PC-9 (cell line): ENCODE data around the gene GNAL. TPM values are rescaled to one million over a fixed set of nuclear protein-coding genes. Genes with fewer than 3 reads are reported as not detected.

Source experiments
- BruUV-seq: library from RNA; stranded (reverse); fragments of 400-500 nt; replicated peaks from 2 replicates; lab custom pipeline; 2021; lab: Mats Ljungman, UMichigan
- CTCF ChIA-PET: fragments of 300-600 bp; sonication (Branson Sonifier 250); formaldehyde crosslinking; loops from one replicate; lab custom pipeline; 2022; ENCODE audit warnings: antibody characterized with exemption; lab: Charles Lee
- POLR2A ChIA-PET: fragments of 300-600 bp; sonication (Branson Sonifier 250); formaldehyde crosslinking; loops from one replicate; lab custom pipeline; 2022; ENCODE audit warnings: antibody characterized with exemption; ENCODE audit not compliant: unreplicated experiment; lab: Charles Lee
- DNase-seq, 2 experiments: peaks; one replicate each; pipeline versions ENCODE4 v3.0.0 to v3.0.0-alpha.2; 2015 to 2022; ENCODE audit warnings: mixed read lengths in 1 of 2
- H2AFZ ChIP-seq: fragments of 200-600 bp; sonication (generic); 2 replicates; pipeline ENCODE4 v1.8.1; 2017; ENCODE audit warnings: antibody characterized with exemption
- H3F3A ChIP-seq: fragments of 200-600 bp; sonication (generic); 2 replicates; pipeline ENCODE4 v1.8.1; 2017; ENCODE audit warnings: antibody characterized with exemption, mild to moderate bottlenecking, low read depth; ENCODE audit not compliant: insufficient read depth
- H3K27ac ChIP-seq: fragments of 200-600 bp; sonication (generic); 2 replicates; pipeline ENCODE4 v1.6.1; 2016; ENCODE audit warnings: mixed run types
- H3K27me3 ChIP-seq: fragments of 200-600 bp; sonication (generic); 2 replicates; pipeline ENCODE4 v1.6.1; 2016; ENCODE audit warnings: low read depth, mixed run types; ENCODE audit not compliant: insufficient read depth
- H3K36me3 ChIP-seq: fragments of 200-600 bp; sonication (generic); 2 replicates; pipeline ENCODE4 v1.6.1; 2016; ENCODE audit warnings: low read depth, mixed run types
- H3K4me1 ChIP-seq: fragments of 200-600 bp; sonication (generic); replicated peaks from 2 replicates; pipeline ENCODE4 v1.6.1; 2016; ENCODE audit warnings: mixed run types; ENCODE audit not compliant: insufficient read depth
- H3K4me2 ChIP-seq: fragments of 200-600 bp; sonication (generic); 2 replicates; pipeline ENCODE4 v1.6.1; 2017; ENCODE audit warnings: mixed run types
- H3K4me3 ChIP-seq: fragments of 200-600 bp; sonication (generic); 2 replicates; pipeline ENCODE4 v1.6.1; 2016; ENCODE audit warnings: mixed run types
- H3K79me2 ChIP-seq: fragments of 200-600 bp; sonication (generic); 2 replicates; pipeline ENCODE4 v1.6.1; 2017; ENCODE audit warnings: low read depth, mixed run types
- H3K9me2 ChIP-seq: fragments of 200-600 bp; sonication (generic); 2 replicates; pipeline ENCODE4 v1.8.1; 2017; ENCODE audit warnings: mild to moderate bottlenecking; ENCODE audit not compliant: insufficient read depth
- H3K9me3 ChIP-seq: fragments of 200-600 bp; sonication (generic); 2 replicates; pipeline ENCODE4 v1.8.1; 2016; ENCODE audit warnings: low read depth; ENCODE audit not compliant: insufficient read depth
- H4K20me1 ChIP-seq: fragments of 200-600 bp; sonication (generic); 2 replicates; pipeline ENCODE4 v1.8.1; 2017; ENCODE audit not compliant: insufficient read depth
- CTCF ChIP-seq: fragments of 200-600 bp; sonication (generic); conservative IDR thresholded peaks from 2 replicates; pipeline ENCODE4 v1.6.1; 2017; ENCODE audit warnings: mixed run types, antibody characterized with exemption, mild to moderate bottlenecking, moderate library complexity
- EZH2 ChIP-seq: fragments of 200-600 bp; sonication (generic); IDR thresholded peaks from 2 replicates; pipeline ENCODE4 v1.8.0; 2017; ENCODE audit warnings: antibody characterized with exemption, low read depth
- intact Hi-C: fragments of 100-400 bp; cut with micrococcal nuclease; formaldehyde crosslinking; loops from one replicate; pipeline ENCODE4 v1.10.0; 2022; ENCODE audit not compliant: unreplicated experiment
- total RNA-seq: library from RNA; stranded (reverse); gene quantifications from 2 replicates; pipeline ENCODE4 v1.2.3, GENCODE V29; 2021

GNAL gene
- total RNA-seq, 1 experiment from 2014 or later, result 3.3 TPM

DNA sequence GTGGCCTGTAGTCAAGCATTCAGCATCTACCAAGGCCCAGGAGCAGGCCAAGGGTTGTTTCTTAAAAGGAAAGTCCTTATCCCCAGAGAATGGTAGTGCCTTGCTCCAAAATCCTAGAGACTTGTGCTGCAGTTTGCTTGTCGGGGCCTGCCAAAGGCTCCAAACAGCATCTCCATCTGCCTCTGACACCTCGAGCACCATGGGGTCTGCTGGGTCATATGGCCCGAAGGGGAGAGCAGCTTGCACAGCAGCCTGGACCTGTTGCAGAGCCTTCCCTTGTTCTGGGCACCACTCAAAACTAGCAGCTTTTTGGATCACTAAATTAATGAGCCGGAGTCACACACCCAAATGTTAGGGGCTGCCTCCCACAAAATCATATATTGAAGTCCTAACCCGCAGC lies 35.7 kb downstream of the GNAL start:
- Histone ChIP-seq H3K9me3 (no peaks in the 10 kb centered on the region), H3K4me1 (no peaks in the 10 kb centered on the region), H3K4me3 (no peak overlapping the region), H3K79me2 (no peaks in the 10 kb centered on the region), H3K27ac (no peak overlapping the region), H3K4me2 (no peak overlapping the region), H3F3A (no peaks in the 10 kb centered on the region), H3K9me2 (no peaks in the 10 kb centered on the region), H3K36me3 (no peaks in the 10 kb centered on the region), H2AFZ (no peak overlapping the region), H3K27me3 (peaks cover 28% of the 10 kb centered on the region; the same call in 1 of the 2 replicates), H4K20me1 (no peaks in the 10 kb centered on the region)
- TF ChIP-seq CTCF (no peak), EZH2 (no peak)
- ChIA-PET POLR2A (no interaction called here), CTCF (interaction anchor here (0.6 kb wide), 1 partner anchor 938 kb away, joined by 6 read pairs; no protein-coding TSS in a partner anchor)
- DNase-seq, result no peak
- BruUV-seq, result no TSS peak
- intact Hi-C loops, result no loop called here

DNA sequence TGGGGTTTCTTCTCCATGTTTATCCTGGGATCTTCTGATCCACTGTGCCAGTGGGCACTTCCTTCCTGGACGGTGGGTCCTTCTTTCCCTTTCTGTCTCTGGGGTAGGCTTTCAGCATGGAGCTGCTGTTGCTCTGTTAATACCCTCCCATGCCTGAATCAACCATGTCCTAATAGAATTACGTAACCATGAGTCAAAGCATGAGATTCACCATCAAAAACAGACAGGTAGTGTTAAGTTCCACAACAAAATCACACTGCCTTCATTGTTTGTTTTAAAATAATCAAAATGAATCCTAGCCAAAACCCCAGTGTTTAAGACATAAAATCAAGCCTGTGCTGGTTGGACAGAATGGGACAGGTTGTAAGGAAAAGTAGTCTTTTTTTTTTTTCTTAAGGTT lies 37.5 kb downstream of the GNAL start:
- Histone ChIP-seq H3K27ac (no peak overlapping the region), H3K4me2 (no peak overlapping the region), H3K79me2 (no peaks in the 10 kb centered on the region), H2AFZ (no peak overlapping the region), H3K27me3 (peaks cover 16% of the 10 kb centered on the region; the same call in 1 of the 2 replicates), H4K20me1 (no peaks in the 10 kb centered on the region), H3K36me3 (no peaks in the 10 kb centered on the region), H3K4me3 (no peak overlapping the region), H3K4me1 (no peaks in the 10 kb centered on the region), H3K9me3 (no peaks in the 10 kb centered on the region), H3K9me2 (no peaks in the 10 kb centered on the region), H3F3A (no peaks in the 10 kb centered on the region)
- DNase-seq, result no peak
- ChIA-PET CTCF (interaction anchor here (0.8 kb wide), 1 partner anchor 18 kb away, joined by 5 read pairs; no protein-coding TSS in a partner anchor), POLR2A (no interaction called here)
- intact Hi-C loops, result no loop called here
- BruUV-seq, result no TSS peak
- TF ChIP-seq CTCF, result no peak
- no peak for TF ChIP-seq EZH2

DNA sequence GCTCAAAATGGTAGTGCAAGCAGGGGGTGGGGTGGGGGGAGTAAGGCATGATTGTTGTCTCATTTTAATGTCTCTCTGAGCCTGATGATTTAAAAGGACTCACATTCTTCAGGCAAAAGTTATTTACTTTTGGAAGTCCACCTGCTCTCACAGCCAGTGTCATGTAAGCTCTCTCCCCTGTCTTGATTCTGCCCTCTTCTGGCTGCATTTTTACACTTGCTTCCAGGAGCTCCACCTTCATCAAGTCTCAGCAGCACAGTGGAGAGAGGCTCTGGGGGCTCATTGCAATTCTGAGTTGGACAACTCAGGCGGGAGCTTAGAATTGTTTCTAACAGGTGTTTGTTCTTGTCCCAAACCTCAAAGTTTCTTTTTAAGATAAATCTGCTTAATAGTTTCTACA lies 39.2 kb downstream of the GNAL start:
- H3K9me3 ChIP-seq, result no peaks in the 10 kb centered on the region
- H3K36me3 ChIP-seq, result no peaks in the 10 kb centered on the region
- H3K27me3 ChIP-seq, result peaks cover 20% of the 10 kb centered on the region; the same call in 1 of the 2 replicates
- no peaks in the 10 kb centered on the region for H4K20me1 ChIP-seq
- peak; percentile 21; the same call in 1 of the 2 replicates for TF ChIP-seq CTCF
- no peak for TF ChIP-seq EZH2
- H3K27ac ChIP-seq, result no peak overlapping the region
- intact Hi-C loops, result no loop called here
- BruUV-seq, result no TSS peak
- no peak overlapping the region for H3K4me2 ChIP-seq
- POLR2A ChIA-PET, result no interaction called here
- CTCF ChIA-PET, result interaction anchor here (0.6 kb wide), 1 partner anchor 171 kb away, joined by 9 read pairs; no protein-coding TSS in a partner anchor
- no peaks in the 10 kb centered on the region for H3K79me2 ChIP-seq
- H3K4me3 ChIP-seq, result no peak overlapping the region
- no peaks in the 10 kb centered on the region for H3F3A ChIP-seq
- H3K9me2 ChIP-seq, result no peaks in the 10 kb centered on the region
- no peak overlapping the region for H2AFZ ChIP-seq
- H3K4me1 ChIP-seq, result no peaks in the 10 kb centered on the region
- DNase-seq, result peak in 1 of 2 experiments; percentile 10
